Activated CD8-positive, alpha-beta T cell treated with anti-CD3 and anti-CD28 coated beads, Interleukin-2, amount 10 ng/mL, durations not matched to agents 7 days and 5 days (primary cell): ENCODE results near the gene PML. TPM values are rescaled to one million over a fixed set of nuclear protein-coding genes. Genes with fewer than 3 reads are reported as not detected.

Experiments
- ATAC-seq: fragments of 150-1000 bp; cut with Tn5 transposase; one replicate; pipeline ENCODE4 v1.10.0; 2021; ENCODE audit warnings: moderate library complexity
- CTCF ChIA-PET: fragments of 350-600 bp; sonication (Branson Sonifier 250); formaldehyde crosslinking; loops from one replicate; lab custom pipeline; 2021; ENCODE audit warnings: antibody characterized with exemption; lab: Charles Lee
- POLR2A ChIA-PET: fragments of 350-600 bp; sonication (Branson Sonifier 250); formaldehyde crosslinking; loops from one replicate; lab custom pipeline; 2021; ENCODE audit warnings: antibody characterized with exemption; lab: Charles Lee
- DNase-seq: peaks from one replicate; pipeline ENCODE4 v3.0.0-alpha.2; 2020
- H3K27ac Mint-ChIP-seq: one replicate; pipeline ENCODE4 v1.8.0; 2021; ENCODE audit warnings: mild to moderate bottlenecking, mixed read lengths
- H3K27me3 Mint-ChIP-seq: one replicate; pipeline ENCODE4 v1.8.0; 2021; ENCODE audit warnings: low read depth, mixed read lengths
- H3K36me3 Mint-ChIP-seq: one replicate; pipeline ENCODE4 v1.8.0; 2021; ENCODE audit warnings: low read depth, mixed read lengths
- H3K4me1 Mint-ChIP-seq: one replicate; pipeline ENCODE4 v1.8.0; 2021; ENCODE audit warnings: low read depth, mixed read lengths
- H3K4me3 Mint-ChIP-seq: one replicate; pipeline ENCODE4 v1.8.0; 2021; ENCODE audit warnings: mild to moderate bottlenecking, mixed read lengths
- H3K9me3 Mint-ChIP-seq: one replicate; pipeline ENCODE4 v1.8.0; 2022; ENCODE audit warnings: mixed read lengths; ENCODE audit not compliant: insufficient read depth
- total RNA-seq, 2 experiments: library from RNA; stranded (reverse); gene quantifications; one replicate each; pipeline ENCODE4 v1.2.3, GENCODE V29; 2021

The PML gene
- 100 to 1,000 TPM; 108 to 115 TPM for total RNA-seq

GRCh38 chr15:73994413-73994883 lies at the start of gene PML:
TSS of gene PML (plus strand) at chr15:73994716. CDS start at chr15:73994813, 97 bp downstream.
- Mint-ChIP-seq H3K4me1 (peaks cover 73% of the 10 kb centered on the region), H3K27me3 (no peaks in the 10 kb centered on the region), H3K27ac (peak within 1 kb of the TSS; percentile 90), H3K36me3 (peaks cover 45% of the 10 kb centered on the region), H3K9me3 (no peaks in the 10 kb centered on the region), H3K4me3 (peak within 1 kb of the TSS; percentile 89)
- peak; percentile 99 for DNase-seq
- peak; percentile 84 for ATAC-seq
- CTCF ChIA-PET: interaction anchor here (1.0 to 7.5 kb wide), 15 partner anchors 9 to 313 kb away, joined by 3 to 87 read pairs (median 8); no protein-coding TSS in a partner anchor
- POLR2A ChIA-PET: interaction anchor here (0.6 to 4.5 kb wide), 17 partner anchors 9 to 546 kb away, joined by 3 to 37 read pairs (median 3); partner anchors contain the start of gene ARID3B

DNA sequence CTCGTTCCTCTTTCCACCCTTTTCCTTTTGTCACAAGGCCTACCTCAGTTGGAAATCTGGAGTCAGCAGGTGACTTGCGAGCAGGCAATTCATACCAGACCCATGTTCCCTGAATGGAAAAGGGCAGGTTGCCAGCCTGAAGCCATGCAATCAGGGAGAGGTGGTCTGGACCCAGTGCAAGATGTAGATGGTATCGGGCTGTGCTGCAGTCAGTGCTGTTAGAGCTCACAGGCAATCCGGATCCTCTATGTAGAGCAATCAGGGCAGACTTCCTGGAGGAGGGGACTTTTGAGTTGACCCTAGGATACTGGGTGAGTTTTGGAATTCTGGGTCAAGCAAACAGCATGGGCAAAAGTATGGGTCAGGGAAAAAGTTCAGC lies 49.4 kb upstream of the PML start:
- ATAC-seq: no peak
- no peak overlapping the region for H3K27ac Mint-ChIP-seq
- CTCF ChIA-PET: interaction anchor here (0.9 to 1.2 kb wide), 2 partner anchors 19 to 28 kb away, joined by 3 read pairs; no protein-coding TSS in a partner anchor

DNA sequence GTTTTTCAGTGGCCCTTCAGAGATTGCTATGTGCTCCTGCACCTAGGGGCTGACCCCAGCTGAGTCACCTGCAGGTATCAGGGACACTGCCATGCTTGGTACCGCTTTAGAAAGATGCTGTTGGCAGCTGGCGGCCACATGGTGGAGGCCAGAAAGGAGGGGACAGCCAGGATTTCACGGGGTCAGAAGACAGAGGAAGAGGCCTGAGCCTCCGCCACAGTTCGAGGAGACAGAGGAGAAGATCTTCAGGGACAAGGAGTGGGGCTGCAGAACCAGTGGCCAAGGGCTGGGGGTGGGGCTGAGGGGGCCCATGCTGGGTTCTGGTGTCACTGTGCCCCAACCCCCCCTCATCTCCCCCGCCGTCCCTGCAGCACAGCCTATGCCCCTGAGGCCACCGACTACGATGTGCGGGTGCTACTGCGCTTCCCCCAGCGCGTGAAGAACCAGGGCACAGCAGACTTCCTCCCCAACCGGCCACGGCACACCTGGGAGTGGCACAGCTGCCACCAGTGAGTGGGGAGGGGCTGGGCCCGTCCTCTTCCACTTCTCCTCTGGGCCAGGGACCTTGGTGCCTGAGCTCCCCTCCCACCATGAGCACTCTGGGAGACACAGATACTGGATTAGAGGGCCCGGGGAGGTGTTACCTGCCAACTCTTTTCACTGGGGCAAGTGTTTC lies 48.3 kb upstream of the PML start:
- no peak for DNase-seq
- no peaks in the 10 kb centered on the region for H3K27me3 Mint-ChIP-seq
- no peak for ATAC-seq
- H3K4me1 Mint-ChIP-seq: peaks cover 29% of the 10 kb centered on the region
- ChIA-PET CTCF (interaction anchor here (1.2 to 2.2 kb wide), 3 partner anchors 11 to 18 kb away, joined by 3 to 4 read pairs (median 3); no protein-coding TSS in a partner anchor), POLR2A (no interaction called here)
- peak overlapping the region; percentile 16 for H3K27ac Mint-ChIP-seq
- H3K9me3 Mint-ChIP-seq: no peaks in the 10 kb centered on the region
- no peak overlapping the region for H3K4me3 Mint-ChIP-seq
- H3K36me3 Mint-ChIP-seq: no peaks in the 10 kb centered on the region

More for the DNA sequence above, 49.4 kb upstream of the PML start:
- Mint-ChIP-seq H3K4me1 (peaks cover 22% of the 10 kb centered on the region), H3K9me3 (no peaks in the 10 kb centered on the region), H3K27me3 (no peaks in the 10 kb centered on the region), H3K36me3 (no peaks in the 10 kb centered on the region), H3K4me3 (no peak overlapping the region)
- no peak for DNase-seq
- POLR2A ChIA-PET: no interaction called here

- H3K27me3 Mint-ChIP-seq: no peaks in the 10 kb centered on the region
- H3K4me1 Mint-ChIP-seq: peaks cover 29% of the 10 kb centered on the region
- H3K27ac Mint-ChIP-seq: peak overlapping the region; percentile 16
- no peaks in the 10 kb centered on the region for H3K36me3 Mint-ChIP-seq
- no peak overlapping the region for H3K4me3 Mint-ChIP-seq
- DNase-seq (no peak), ATAC-seq (no peak)
- ChIA-PET CTCF (interaction anchor here (1.2 to 2.2 kb wide), 2 partner anchors 12 to 19 kb away, joined by 3 to 4 read pairs; no protein-coding TSS in a partner anchor), POLR2A (no interaction called here)
- no peaks in the 10 kb centered on the region for H3K9me3 Mint-ChIP-seq
These were observed 47.6 kb upstream of the PML start for GRCh38 chr15:73946795-73947370.

- Mint-ChIP-seq H3K27me3 (no peaks in the 10 kb centered on the region), H3K36me3 (no peaks in the 10 kb centered on the region), H3K9me3 (no peaks in the 10 kb centered on the region), H3K27ac (no peak overlapping the region), H3K4me3 (no peak overlapping the region), H3K4me1 (peaks cover 29% of the 10 kb centered on the region)
- ChIA-PET POLR2A (no interaction called here), CTCF (interaction anchor here (2.2 to 14.6 kb wide), 3 partner anchors 12 to 22 kb away, joined by 4 to 310 read pairs (median 58); no protein-coding TSS in a partner anchor)
- ATAC-seq (no peak), DNase-seq (no peak)
These were observed 46.9 kb upstream of the PML start for GRCh38 chr15:73947651-73948050.

- CTCF ChIA-PET: interaction anchor here (0.9 to 14.6 kb wide), 5 partner anchors 11 to 27 kb away, joined by 3 to 310 read pairs (median 5); no protein-coding TSS in a partner anchor
These were observed 46.1 kb upstream of the PML start for GRCh38 chr15:73948396-73948795.

GRCh38 chr15:73948982-73949381 lies 45.5 kb upstream of the PML start:
- Mint-ChIP-seq H3K27ac (no peak overlapping the region), H3K36me3 (no peaks in the 10 kb centered on the region), H3K27me3 (no peaks in the 10 kb centered on the region), H3K4me1 (peaks cover 25% of the 10 kb centered on the region), H3K4me3 (no peak overlapping the region), H3K9me3 (no peaks in the 10 kb centered on the region)
- POLR2A ChIA-PET: no interaction called here
- ATAC-seq (no peak), DNase-seq (no peak)
- CTCF ChIA-PET: interaction anchor here (0.9 to 14.6 kb wide), 6 partner anchors 11 to 42 kb away, joined by 3 to 310 read pairs (median 4); no protein-coding TSS in a partner anchor

More at GRCh38 chr15:73948396-73948795, 46.1 kb upstream of the PML start:
- H3K36me3 Mint-ChIP-seq: no peaks in the 10 kb centered on the region
- no peak for DNase-seq
- H3K27me3 Mint-ChIP-seq: no peaks in the 10 kb centered on the region
- ATAC-seq: no peak
- POLR2A ChIA-PET: no interaction called here
- no peaks in the 10 kb centered on the region for H3K9me3 Mint-ChIP-seq
- H3K4me1 Mint-ChIP-seq: peaks cover 25% of the 10 kb centered on the region
- H3K27ac Mint-ChIP-seq: no peak overlapping the region
- H3K4me3 Mint-ChIP-seq: no peak overlapping the region

GRCh38 chr15:73949496-73949895 lies 45.0 kb upstream of the PML start:
- Mint-ChIP-seq H3K27ac (no peak overlapping the region), H3K4me3 (no peak overlapping the region), H3K27me3 (no peaks in the 10 kb centered on the region), H3K36me3 (no peaks in the 10 kb centered on the region), H3K9me3 (no peaks in the 10 kb centered on the region), H3K4me1 (peaks cover 25% of the 10 kb centered on the region)
- ChIA-PET CTCF (interaction anchor here (0.9 to 14.6 kb wide), 7 partner anchors 10 to 100 kb away, joined by 3 to 310 read pairs (median 5); no protein-coding TSS in a partner anchor), POLR2A (no interaction called here)
- ATAC-seq (no peak), DNase-seq (no peak)

DNA sequence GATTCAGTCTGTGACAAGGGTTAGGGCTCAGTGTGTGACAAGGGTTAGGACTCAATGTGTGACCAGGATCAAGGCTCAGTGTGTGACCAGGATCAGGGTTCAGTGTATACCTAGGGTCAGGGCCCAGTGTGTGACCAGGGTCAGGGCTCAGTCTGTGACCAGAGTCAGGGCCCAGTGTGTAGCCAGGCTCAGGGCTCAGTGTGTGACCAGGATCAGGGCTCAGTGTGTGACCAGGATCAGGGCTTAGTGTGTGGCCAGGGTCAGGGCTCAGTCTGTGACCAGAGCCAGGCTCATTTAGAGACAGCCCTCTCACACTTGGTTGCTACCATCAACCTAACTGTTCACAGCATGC lies 44.1 kb upstream of the PML start:
- CTCF ChIA-PET: interaction anchor here (0.6 to 14.6 kb wide), 22 partner anchors 8 to 370 kb away, joined by 3 to 310 read pairs (median 4); partner anchors contain the start of gene PML
- Mint-ChIP-seq H3K36me3 (no peaks in the 10 kb centered on the region), H3K27me3 (no peaks in the 10 kb centered on the region), H3K27ac (peak overlapping the region; percentile 28), H3K4me1 (peaks cover 23% of the 10 kb centered on the region), H3K9me3 (no peaks in the 10 kb centered on the region), H3K4me3 (no peak overlapping the region)
- ATAC-seq (no peak), DNase-seq (no peak)
- POLR2A ChIA-PET: interaction anchor here (0.8 to 1.3 kb wide), 2 partner anchors 14 to 23 kb away, joined by 3 read pairs; no protein-coding TSS in a partner anchor

DNA sequence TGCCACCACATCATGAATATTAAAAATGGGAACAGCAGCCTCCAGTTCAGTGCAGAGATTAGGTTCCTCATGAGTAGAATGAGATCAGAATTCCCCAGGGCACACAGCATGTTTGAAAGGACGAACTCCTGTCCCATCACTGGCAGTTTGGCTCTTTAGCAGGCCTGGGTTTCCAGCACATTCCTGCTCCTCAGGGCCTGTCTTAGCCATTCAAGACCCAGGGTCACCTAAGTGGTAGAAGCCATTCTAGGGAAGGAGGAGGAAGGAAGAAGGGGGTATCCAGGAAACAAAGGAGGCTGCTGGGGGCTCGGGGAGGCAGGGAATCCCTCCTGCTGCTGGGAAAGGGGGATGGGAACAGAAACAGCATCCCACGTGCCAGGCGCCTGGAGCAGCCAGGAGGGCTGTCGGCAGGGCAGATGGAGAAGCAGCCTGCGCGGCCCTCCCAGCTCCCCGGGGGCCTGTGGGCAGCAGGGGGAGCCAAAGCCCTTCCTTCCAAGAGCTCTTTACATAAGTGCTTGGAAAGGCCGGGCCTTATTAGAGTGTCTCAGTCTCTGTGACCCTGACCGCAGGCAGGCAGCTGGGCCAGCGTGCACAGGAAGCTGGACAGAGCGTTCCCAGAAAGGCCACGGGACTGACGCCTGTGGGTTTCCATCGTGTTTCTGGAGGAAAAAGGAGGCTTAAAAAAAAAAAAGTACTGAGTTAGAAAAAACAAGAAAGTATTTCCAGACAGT lies 43.5 kb upstream of the PML start:
- Mint-ChIP-seq H3K36me3 (no peaks in the 10 kb centered on the region), H3K4me1 (peaks cover 22% of the 10 kb centered on the region), H3K27me3 (no peaks in the 10 kb centered on the region), H3K27ac (peak overlapping the region; percentile 89), H3K9me3 (no peaks in the 10 kb centered on the region), H3K4me3 (peak overlapping the region; percentile 48)
- ChIA-PET POLR2A (interaction anchor here (0.8 to 1.3 kb wide), 2 partner anchors 13 to 23 kb away, joined by 3 read pairs; no protein-coding TSS in a partner anchor), CTCF (interaction anchor here (0.6 to 14.6 kb wide), 23 partner anchors 8 to 370 kb away, joined by 3 to 310 read pairs (median 4); partner anchors contain the start of gene PML)
- ATAC-seq (peak; percentile 94), DNase-seq (peak; percentile 88)

DNA sequence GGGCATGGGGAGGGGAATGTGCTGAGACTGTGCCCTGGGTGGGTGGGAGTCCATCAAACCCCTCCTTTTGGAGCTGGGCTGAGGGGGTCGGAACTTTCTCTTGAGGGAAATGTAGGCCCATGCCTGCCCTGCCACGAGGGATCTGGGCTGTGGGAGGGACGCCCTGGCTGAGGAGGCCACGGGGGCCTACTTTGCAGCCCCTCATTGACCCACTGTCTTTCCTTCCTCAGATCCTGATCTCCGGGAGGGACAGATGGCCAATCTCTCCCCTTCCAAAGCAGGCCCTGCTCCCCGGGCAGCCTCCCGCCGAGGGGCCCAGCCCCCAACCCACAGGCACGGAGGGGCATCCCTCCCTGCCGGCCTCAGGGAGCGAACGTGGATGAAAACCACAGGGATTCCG lies 42.9 kb upstream of the PML start:
- ChIA-PET CTCF (interaction anchor here (0.7 to 14.6 kb wide), 22 partner anchors 8 to 369 kb away, joined by 3 to 310 read pairs (median 4); partner anchors contain the start of gene PML), POLR2A (interaction anchor here (1.3 kb wide), 1 partner anchor 22 kb away, joined by 3 read pairs; no protein-coding TSS in a partner anchor)
- peaks cover 21% of the 10 kb centered on the region for H3K4me1 Mint-ChIP-seq
- H3K27ac Mint-ChIP-seq: peak overlapping the region; percentile 89
- no peak for DNase-seq
- H3K9me3 Mint-ChIP-seq: no peaks in the 10 kb centered on the region
- peak; percentile 7 for ATAC-seq
- H3K27me3 Mint-ChIP-seq: no peaks in the 10 kb centered on the region
- no peak overlapping the region for H3K4me3 Mint-ChIP-seq
- no peaks in the 10 kb centered on the region for H3K36me3 Mint-ChIP-seq
